ENCODE data around the gene ZNF277. TPM values are rescaled to one million over a fixed set of nuclear protein-coding genes. Genes with fewer than 3 reads are reported as not detected.
"Not testable (repeated sequence)": the region's sequence is repeated elsewhere in the genome, so short reads cannot be mapped to it uniquely, and the experiment has no call there.

The ZNF277 gene
- total RNA-seq, 2 experiments from 2014 or later, result 21.2 to 21.6 TPM

DNA sequence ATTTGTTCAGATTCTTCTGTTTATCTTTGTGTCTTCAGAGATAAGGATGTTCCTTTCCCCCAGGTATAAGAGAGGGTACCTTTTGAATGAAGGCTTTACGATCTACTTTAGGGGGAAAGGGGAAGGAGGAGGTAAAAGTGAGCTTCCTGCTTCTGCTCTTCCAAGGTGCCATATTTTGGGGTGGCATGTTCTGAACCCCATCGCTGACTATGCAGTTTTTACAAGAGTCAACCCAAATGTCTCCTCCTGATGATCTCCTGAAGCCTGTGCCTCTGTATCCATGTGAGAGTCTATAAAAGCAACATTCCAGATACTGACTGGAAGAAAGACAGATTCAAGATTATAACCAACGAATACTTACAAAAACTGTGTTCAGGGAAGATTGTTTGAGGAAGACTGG, 102.5 kb downstream of the ZNF277 start:
- H3K27me3 Mint-ChIP-seq, result no peaks in the 10 kb centered on the region
- H3K4me1 Mint-ChIP-seq, result no peaks in the 10 kb centered on the region
- peaks cover 11% of the 10 kb centered on the region for H3K9me3 Mint-ChIP-seq
- no peak for DNase-seq
- no peak overlapping the region for H3K27ac Mint-ChIP-seq
- H3K36me3 Mint-ChIP-seq, result peaks cover 26% of the 10 kb centered on the region
- no peak overlapping the region for H3K4me3 Mint-ChIP-seq
- POLR2A ChIA-PET, result no interaction called here
- no peak for ATAC-seq (ENCODE audit: low read depth)

GRCh38 chr7:112316803-112317202, 110.3 kb downstream of the ZNF277 start:
- H3K9me3 Mint-ChIP-seq; H3K4me3 Mint-ChIP-seq; ATAC-seq (ENCODE audit: low read depth); POLR2A ChIA-PET; H3K4me1 Mint-ChIP-seq; DNase-seq; H3K27me3 Mint-ChIP-seq; H3K27ac Mint-ChIP-seq: not testable (repeated sequence)
- H3K36me3 Mint-ChIP-seq, result peaks cover 38% of the 10 kb centered on the region

GRCh38 chr7:112322070-112322469, 115.6 kb downstream of the ZNF277 start:
- Mint-ChIP-seq H3K36me3 (peaks cover 48% of the 10 kb centered on the region), H3K27me3 (no peaks in the 10 kb centered on the region), H3K4me3 (no peak overlapping the region), H3K27ac (no peak overlapping the region), H3K9me3 (no peaks in the 10 kb centered on the region), H3K4me1 (no peaks in the 10 kb centered on the region)
- DNase-seq (no peak), ATAC-seq (ENCODE audit: low read depth) (no peak)
- POLR2A ChIA-PET, result no interaction called here

DNA sequence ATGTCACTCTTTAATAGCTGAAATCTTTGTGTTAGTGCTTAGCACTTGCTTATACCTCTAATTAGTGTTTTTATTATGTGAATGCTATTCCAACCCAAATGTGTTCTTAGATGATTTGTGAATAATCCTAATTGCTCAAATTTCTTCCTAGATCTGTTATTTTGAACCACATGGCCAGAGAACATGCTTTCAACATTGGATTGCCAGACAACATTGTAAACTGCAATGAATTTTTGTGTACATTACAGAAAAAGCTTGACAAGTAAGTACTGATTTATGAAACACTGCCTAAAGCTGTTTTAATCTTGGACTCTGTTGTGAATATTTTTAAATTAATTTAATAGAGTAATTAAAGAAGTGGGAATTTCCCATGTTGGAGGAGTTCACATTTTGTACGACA, 121.1 kb downstream of the ZNF277 start:
- Mint-ChIP-seq H3K9me3 (no peaks in the 10 kb centered on the region), H3K27me3 (no peaks in the 10 kb centered on the region), H3K27ac (no peak overlapping the region), H3K36me3 (peaks cover 38% of the 10 kb centered on the region), H3K4me1 (no peaks in the 10 kb centered on the region), H3K4me3 (no peak overlapping the region)
- ATAC-seq (ENCODE audit: low read depth) (no peak), DNase-seq (no peak)
- POLR2A ChIA-PET, result no interaction called here

DNA sequence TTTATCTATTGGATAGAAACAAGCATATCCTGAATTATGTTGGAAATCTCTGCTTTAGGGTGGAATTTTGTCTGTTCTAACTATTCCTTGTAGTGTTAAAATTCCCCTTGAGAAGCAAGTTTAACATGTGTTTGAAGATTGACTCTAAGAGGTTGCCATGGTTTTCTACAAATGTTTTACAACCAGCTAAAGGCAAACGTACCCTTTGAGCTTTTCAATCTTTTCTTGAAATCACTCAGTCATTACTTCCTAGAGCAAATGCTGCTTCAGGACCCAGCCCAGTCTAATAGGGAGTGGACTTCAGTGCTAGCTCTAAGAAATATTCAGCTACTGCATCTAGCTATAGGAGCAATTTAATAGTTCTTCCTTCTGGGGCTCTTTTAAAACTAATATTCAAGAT, 125.0 kb downstream of the ZNF277 start:
- Mint-ChIP-seq H3K9me3 (no peaks in the 10 kb centered on the region), H3K4me3 (no peak overlapping the region), H3K4me1 (no peaks in the 10 kb centered on the region), H3K27me3 (no peaks in the 10 kb centered on the region), H3K27ac (no peak overlapping the region), H3K36me3 (peaks cover 30% of the 10 kb centered on the region)
- POLR2A ChIA-PET, result no interaction called here
- ATAC-seq (ENCODE audit: low read depth) (no peak), DNase-seq (no peak)

GRCh38 chr7:112334366-112334765, 127.9 kb downstream of the ZNF277 start:
- Mint-ChIP-seq H3K9me3 (no peaks in the 10 kb centered on the region), H3K27ac (no peak overlapping the region), H3K4me3 (no peak overlapping the region), H3K4me1 (no peaks in the 10 kb centered on the region), H3K36me3 (peaks cover 22% of the 10 kb centered on the region), H3K27me3 (no peaks in the 10 kb centered on the region)
- POLR2A ChIA-PET, result no interaction called here
- ATAC-seq (ENCODE audit: low read depth) (no peak), DNase-seq (no peak)

- Mint-ChIP-seq H3K27ac (no peak overlapping the region), H3K36me3 (peaks cover 18% of the 10 kb centered on the region), H3K4me1 (no peaks in the 10 kb centered on the region), H3K9me3 (no peaks in the 10 kb centered on the region), H3K27me3 (no peaks in the 10 kb centered on the region), H3K4me3 (no peak overlapping the region)
- ATAC-seq (ENCODE audit: low read depth), result no peak
- no peak for DNase-seq
- POLR2A ChIA-PET, result no interaction called here
Observed at GRCh38 chr7:112336261-112336660, 129.8 kb downstream of the ZNF277 start.

GRCh38 chr7:112336936-112337576, 130.6 kb downstream of the ZNF277 start:
- H3K36me3 Mint-ChIP-seq, result peaks cover 15% of the 10 kb centered on the region
- ATAC-seq (ENCODE audit: low read depth) (no peak), DNase-seq (no peak)
- H3K4me3 Mint-ChIP-seq, result no peak overlapping the region
- H3K27ac Mint-ChIP-seq, result no peak overlapping the region
- H3K9me3 Mint-ChIP-seq, result no peaks in the 10 kb centered on the region
- no peaks in the 10 kb centered on the region for H3K27me3 Mint-ChIP-seq
- POLR2A ChIA-PET, result no interaction called here
- no peaks in the 10 kb centered on the region for H3K4me1 Mint-ChIP-seq

GRCh38 chr7:112337892-112338291, 131.4 kb downstream of the ZNF277 start:
- Mint-ChIP-seq H3K27me3 (no peaks in the 10 kb centered on the region), H3K27ac (no peak overlapping the region), H3K4me3 (no peak overlapping the region), H3K36me3 (peaks cover 19% of the 10 kb centered on the region), H3K4me1 (no peaks in the 10 kb centered on the region), H3K9me3 (no peaks in the 10 kb centered on the region)
- ATAC-seq (ENCODE audit: low read depth), result no peak
- POLR2A ChIA-PET, result no interaction called here
- no peak for DNase-seq

- Mint-ChIP-seq H3K27me3 (no peaks in the 10 kb centered on the region), H3K4me3 (no peak overlapping the region), H3K36me3 (peaks cover 25% of the 10 kb centered on the region), H3K9me3 (peaks cover 1% of the 10 kb centered on the region), H3K27ac (no peak overlapping the region), H3K4me1 (no peaks in the 10 kb centered on the region)
- ATAC-seq (ENCODE audit: low read depth) (no peak), DNase-seq (no peak)
- POLR2A ChIA-PET, result no interaction called here
Observed at GRCh38 chr7:112338786-112339185, 132.3 kb downstream of the ZNF277 start.

GRCh38 chr7:112341464-112341863, 135.0 kb downstream of the ZNF277 start:
- peaks cover 5% of the 10 kb centered on the region for H3K9me3 Mint-ChIP-seq
- H3K27ac Mint-ChIP-seq, result no peak overlapping the region
- no peaks in the 10 kb centered on the region for H3K27me3 Mint-ChIP-seq
- ATAC-seq (ENCODE audit: low read depth) (no peak), DNase-seq (no peak)
- no peaks in the 10 kb centered on the region for H3K4me1 Mint-ChIP-seq
- peaks cover 25% of the 10 kb centered on the region for H3K36me3 Mint-ChIP-seq
- POLR2A ChIA-PET, result no interaction called here
- H3K4me3 Mint-ChIP-seq, result no peak overlapping the region

DNA sequence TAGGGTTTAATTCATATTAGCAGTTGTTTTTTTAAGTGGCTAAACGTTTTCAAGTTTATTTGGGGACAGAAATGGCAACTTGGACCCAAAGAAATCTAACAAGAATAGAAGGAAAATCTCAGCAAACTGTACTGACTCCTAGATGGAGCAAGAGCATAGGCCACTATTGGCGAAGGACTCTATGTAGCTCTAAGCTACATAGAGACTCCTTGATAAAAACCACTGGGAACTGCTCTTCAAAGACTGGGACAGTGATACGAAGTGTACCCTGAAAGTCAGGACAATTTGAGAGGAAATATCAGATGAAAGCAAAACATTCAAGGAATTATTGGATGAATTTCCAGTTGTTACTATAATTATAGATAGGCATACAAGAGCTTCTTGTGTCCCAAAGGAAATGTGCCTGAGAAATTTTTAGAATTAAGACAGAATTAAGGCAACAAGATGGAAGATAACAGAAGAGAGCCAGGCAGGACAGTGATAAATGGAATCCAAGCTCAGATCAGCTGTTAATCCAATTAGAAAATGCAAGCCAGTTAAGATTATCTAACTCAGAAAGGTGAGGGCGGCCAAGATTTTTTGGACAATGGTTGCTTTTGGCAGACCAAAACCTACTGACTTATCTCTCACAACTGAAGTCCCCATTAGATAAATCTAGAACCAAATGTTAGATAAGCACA, 140.0 kb downstream of the ZNF277 start:
- peaks cover 4% of the 10 kb centered on the region for H3K4me1 Mint-ChIP-seq
- no peak overlapping the region for H3K27ac Mint-ChIP-seq
- H3K36me3 Mint-ChIP-seq, result peaks cover 21% of the 10 kb centered on the region
- no peaks in the 10 kb centered on the region for H3K27me3 Mint-ChIP-seq
- POLR2A ChIA-PET, result no interaction called here
- DNase-seq, result no peak
- H3K4me3 Mint-ChIP-seq, result no peak overlapping the region
- no peak for ATAC-seq (ENCODE audit: low read depth)
- peaks cover 5% of the 10 kb centered on the region for H3K9me3 Mint-ChIP-seq

DNA sequence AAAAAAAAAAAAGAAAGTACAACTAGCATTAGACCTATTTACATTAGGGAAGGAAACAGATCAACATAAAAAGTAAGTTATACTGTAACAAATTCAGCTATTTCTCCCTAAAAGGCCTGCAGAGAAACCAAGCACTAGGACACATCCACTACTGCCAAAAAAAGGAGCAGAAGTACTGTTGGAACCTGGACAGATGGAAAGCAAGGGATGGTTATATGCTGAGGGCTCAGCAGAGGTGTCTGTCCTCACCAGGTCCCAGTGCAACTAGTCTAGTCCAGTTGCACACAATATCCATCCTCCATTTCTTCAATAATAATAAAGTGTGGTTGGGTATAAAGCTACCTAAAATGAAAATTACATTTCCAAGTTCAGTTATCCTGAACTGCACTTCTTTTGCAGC, 140.6 kb downstream of the ZNF277 start:
- POLR2A ChIA-PET, result no interaction called here
- ATAC-seq (ENCODE audit: low read depth) (no peak), DNase-seq (no peak)
- no peak overlapping the region for H3K27ac Mint-ChIP-seq
- peaks cover 4% of the 10 kb centered on the region for H3K4me1 Mint-ChIP-seq
- H3K27me3 Mint-ChIP-seq, result no peaks in the 10 kb centered on the region
- no peak overlapping the region for H3K4me3 Mint-ChIP-seq
- H3K36me3 Mint-ChIP-seq, result peaks cover 21% of the 10 kb centered on the region
- H3K9me3 Mint-ChIP-seq, result peaks cover 5% of the 10 kb centered on the region

DNA sequence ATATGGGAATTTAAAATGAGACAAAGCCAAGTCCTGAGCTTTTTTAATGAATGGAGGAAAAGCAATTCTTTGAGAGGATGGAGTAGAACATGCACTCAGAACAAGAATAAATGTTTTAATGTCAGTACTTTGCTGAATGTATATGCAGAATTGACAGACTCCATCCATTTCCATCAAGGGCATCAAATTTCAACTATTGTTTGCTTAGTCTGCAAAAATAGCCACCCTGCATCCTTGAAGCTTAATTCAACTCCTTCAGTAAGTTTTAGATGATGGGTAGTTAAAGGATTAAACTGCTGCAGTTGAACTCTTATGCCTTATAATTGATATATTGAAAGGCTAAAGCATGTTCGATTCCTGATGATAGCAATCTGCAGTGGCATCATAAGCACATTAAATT, 144.1 kb downstream of the ZNF277 start:
- no peak overlapping the region for H3K4me3 Mint-ChIP-seq
- H3K9me3 Mint-ChIP-seq, result peaks cover 3% of the 10 kb centered on the region
- peaks cover 6% of the 10 kb centered on the region for H3K36me3 Mint-ChIP-seq
- no peak for ATAC-seq (ENCODE audit: low read depth)
- H3K27me3 Mint-ChIP-seq, result peaks cover 2% of the 10 kb centered on the region
- peaks cover 4% of the 10 kb centered on the region for H3K4me1 Mint-ChIP-seq
- no peak overlapping the region for H3K27ac Mint-ChIP-seq
- DNase-seq, result no peak
- POLR2A ChIA-PET, result no interaction called here

All from activated naive CD8-positive, alpha-beta T cell treated with anti-CD3 and anti-CD28 coated beads, Interleukin-2, amount 10 ng/mL, durations not matched to agents 7 days and 5 days (primary cell).